CD4-positive, alpha-beta T cell treated with Interleukin-4 for 1 hour (primary cell): ENCODE measurements around the gene LUC7L.
"Not testable (repeated sequence)": the region's sequence is repeated elsewhere in the genome, so short reads cannot be mapped to it uniquely, and the experiment has no call there.

Experiments used
- DNase-seq, 2 donors: peaks; one replicate each; pipeline ENCODE4 v3.0.0-alpha.2; 2020 to 2022

Gene LUC7L

GRCh38 chr16:228852-229730 lies at the start of gene LUC7L:
Gene LUC7L, minus strand, starts transcription at chr16:229449. Its CDS starts 110 bp downstream, at chr16:229339.
- peak; percentile 86 to 88 for DNase-seq

DNA sequence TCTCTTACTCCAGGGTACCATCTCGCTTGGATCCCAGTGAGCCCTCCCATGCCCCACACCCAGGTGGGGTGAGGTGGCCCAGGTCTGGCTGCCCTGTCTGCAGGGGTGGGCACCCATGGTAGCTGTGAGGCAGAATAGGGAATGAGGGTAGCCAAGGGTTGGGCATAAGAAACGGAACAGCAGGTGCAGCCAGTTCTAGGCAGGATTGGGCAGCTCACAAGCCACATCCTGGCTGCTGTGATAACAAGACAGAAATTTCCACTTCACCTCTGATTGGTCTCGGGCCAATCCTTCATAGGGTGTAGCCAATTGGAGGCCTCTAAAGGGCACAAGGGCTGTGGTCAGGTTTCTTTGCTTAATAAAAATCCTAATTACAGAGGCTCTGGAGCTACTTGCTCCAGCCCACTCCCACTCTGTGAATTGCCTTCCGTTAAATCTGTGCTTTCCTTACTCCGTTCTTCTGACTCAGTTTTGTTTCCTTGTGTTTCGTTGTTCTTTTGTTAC lies 49.7 kb upstream of the LUC7L start:
- DNase-seq, result peak; percentile 28 to 66

DNA sequence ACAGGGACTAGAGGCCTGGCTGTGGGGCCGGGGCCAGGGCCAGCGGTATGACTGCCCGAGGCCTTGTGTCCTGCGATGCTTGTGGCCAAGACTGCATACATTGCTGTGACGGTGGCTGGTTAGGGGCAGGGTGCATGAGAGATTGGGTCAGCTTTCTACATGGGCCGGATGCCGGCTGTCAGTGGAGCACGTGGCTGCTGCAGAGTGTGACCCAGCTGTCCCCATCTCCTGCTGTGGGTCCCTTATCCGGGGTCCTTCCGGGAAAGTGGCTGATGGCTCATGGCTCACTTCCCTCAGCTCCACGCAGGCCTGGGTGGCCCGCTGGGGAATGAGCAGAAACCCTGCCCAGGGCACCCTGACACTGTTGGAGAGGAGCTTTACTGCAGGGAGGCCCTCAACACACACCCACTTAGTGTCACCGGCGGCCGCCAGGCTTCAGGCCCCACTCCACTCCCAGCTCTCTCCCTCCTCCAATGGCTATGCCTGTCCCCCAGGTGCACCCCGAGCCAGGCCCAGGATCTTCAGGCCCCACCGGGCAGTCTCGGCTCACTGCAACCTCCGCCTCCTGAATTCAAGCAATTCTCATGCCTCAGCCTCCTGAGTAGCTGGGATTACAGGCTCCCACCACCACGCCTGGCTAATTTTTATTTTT lies 47.3 kb upstream of the LUC7L start:
- DNase-seq, result no peak

GRCh38 chr16:275786-276232 lies 46.6 kb upstream of the LUC7L start, which contains the start of gene RGS11:
Gene RGS11, minus strand, starts transcription at chr16:275944. Its CDS starts 33 bp downstream, at chr16:275911.
- DNase-seq, result no peak

DNA sequence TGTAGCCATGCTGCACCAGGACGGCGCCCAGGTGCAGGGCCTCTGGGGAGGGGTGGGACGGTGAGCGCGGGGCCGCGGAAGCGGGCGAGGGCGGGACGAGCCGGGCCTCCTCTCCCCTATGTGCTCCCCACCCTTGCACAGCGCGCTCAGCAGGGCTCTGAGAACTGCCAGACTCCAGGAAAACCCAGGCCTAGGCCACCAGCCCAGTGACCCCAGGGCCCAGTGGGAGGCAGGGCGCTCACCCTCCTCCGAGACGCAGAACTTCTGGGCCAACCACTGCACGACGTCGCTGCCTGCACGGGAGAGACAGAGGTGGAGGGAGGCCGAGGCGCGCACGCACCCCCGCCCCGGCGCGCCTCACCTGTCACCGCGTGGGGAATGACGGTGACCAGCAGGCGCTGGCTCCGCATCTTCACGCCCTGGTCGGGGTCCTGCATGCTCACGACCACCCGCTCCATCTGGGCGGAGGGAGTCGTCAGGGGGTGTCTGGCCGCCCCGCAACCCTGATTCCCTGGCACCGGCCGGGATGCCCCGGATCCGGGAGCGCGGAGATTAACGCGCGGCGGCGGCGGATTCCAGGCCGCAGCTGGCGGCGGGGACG lies 45.9 kb upstream of the LUC7L start:
- DNase-seq, result no peak

- DNase-seq, result no peak
Observed at GRCh38 chr16:273547-274421, 44.5 kb upstream of the LUC7L start.

DNA sequence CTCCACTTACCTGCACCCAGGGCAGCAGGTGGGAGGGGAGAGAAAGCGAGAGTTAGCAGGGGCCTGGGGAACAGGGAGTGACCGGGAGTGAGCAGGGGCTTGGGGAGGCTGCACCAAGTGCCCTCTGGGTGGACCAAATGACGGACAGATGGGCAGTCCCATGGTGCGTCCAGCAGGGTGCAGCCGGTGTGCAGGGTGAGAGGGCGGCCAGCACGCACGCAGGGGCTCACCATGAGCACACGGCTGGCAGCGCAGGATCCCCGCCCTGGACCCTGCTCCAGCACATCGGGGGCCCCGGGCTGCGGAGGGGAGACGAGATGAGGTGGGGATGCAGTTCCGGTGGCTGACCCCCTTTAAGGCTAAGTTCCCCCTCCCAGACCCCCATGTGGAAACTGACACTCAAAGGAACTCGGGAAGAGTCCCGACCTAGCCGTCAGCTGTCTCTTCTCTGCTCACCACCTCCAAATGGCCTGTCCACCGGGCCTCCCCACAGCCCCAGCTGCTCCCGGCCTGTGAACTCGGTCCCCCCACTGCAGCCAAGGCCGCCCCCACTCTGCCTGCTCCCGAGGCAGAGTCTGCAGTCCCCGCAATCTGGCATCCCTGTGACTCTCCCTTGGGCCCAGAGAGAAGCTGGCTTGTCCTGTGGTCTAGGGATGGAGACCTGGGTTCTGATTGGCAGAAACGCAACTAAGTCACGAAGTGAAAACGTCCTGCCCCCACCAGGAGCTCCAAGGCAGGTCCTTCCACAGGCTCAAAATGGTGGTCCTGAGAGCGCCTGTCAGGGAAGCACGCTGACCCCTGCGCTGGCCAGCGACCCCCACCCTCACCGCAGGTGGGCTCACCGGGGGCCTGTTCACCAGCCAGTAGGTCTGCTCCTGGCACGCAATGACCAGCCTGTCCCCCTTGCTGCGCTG lies 43.6 kb upstream of the LUC7L start:
- no peak for DNase-seq

DNA sequence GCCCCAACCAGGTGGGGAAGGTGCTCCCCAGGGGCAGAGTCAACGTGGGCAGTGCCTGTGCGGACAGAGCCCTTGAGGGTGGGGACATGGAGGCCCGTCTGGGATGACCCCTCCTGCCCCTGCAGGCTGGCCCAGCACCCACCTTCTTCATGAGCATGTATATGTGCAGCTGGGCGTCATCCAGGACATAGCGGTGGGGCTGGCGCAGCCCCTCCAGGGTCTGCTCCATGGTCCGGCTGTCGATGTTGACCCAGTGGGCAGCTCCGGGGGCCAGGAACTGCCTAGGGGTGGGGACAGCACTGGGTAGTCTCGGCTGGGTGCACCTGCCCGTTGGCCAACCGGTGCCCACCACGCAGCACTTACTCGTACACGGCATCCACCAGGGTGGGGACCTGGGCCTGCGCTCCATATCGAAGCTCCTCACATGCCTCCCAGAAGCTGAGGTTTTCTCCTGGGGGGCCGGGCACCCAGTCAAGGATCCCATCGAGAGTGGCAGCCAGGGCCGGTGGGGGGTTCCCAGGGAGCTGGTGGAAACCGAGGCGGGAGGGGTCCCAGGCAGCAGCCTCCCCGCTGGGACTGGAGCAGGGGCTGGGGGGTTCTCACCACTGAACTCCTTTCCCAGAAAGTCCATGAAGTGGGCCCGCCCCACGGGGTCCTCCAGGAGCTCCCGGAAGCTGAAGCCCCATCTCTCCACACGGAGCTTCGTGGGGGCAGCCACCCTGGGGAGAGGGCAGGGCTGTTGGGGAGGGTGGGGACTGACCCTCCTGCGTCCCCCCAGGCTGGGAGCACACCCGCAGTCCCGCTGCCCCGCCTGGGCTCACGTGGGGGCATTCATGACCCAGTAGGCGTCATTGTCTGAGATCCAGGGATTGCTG lies 41.4 kb upstream of the LUC7L start:
- DNase-seq, result no peak

DNA sequence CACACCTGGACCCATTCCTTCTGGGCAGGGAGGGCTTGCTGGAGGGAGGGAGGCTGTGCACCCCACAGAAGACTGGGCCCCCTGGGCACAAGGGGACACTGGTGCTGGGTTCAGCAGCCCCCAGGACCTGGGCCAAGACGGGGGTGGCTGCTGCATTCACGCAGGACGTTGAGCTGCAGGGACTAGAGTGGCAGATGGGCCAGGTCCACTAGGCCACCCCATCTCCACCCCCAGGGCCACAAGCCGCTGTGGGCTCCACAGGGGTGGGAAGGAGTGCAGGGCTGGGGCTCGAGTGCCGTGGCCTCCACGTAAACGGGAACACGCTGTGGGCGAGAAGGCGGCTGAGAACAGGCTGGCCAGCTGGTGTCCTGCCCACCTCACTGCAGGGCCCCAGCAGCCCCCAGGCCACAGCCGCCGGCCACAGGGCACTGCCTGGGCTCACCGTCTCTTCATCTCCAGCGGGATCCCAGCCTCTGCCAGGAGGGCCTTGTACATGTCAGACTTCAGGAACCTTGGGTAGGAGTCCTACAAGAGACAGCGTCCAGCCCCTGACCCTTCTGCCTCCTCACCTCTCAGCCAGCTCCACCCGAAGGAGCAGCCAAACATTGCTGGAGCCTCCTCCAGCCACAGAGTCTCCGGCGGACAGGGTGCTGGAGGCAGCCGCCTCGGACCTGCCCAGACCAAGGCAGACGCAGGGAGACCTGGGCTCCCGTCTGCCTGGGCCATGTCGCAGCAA lies 40.0 kb upstream of the LUC7L start:
- no peak for DNase-seq

GRCh38 chr16:268141-269053 lies 39.1 kb upstream of the LUC7L start:
- no peak for DNase-seq

DNA sequence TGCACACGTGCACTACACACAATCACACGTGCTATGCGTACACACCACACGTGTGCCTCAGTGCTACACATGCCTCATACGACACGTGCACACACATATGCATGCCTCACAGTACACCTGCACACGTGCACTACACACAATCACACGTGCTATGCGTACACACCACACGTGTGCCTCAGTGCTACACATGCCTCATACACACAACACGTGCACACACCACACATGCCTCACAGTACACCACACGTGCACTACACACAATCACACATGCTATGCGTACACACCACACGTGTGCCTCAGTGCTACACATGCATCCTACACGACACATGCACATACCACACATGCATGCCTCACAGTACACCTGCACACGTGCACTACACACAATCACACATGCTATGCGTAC lies 38.3 kb upstream of the LUC7L start:
- not testable (repeated sequence) for DNase-seq

GRCh38 chr16:266258-267164 lies 37.3 kb upstream of the LUC7L start:
- DNase-seq, result no peak

GRCh38 chr16:265711-266110 lies 36.5 kb upstream of the LUC7L start:
- DNase-seq, result no peak

- DNase-seq, result no peak
Observed at GRCh38 chr16:265002-265529, 35.8 kb upstream of the LUC7L start.

GRCh38 chr16:264440-264951 lies 35.2 kb upstream of the LUC7L start:
- no peak for DNase-seq

- DNase-seq, result no peak
Observed at GRCh38 chr16:263944-264343, 34.7 kb upstream of the LUC7L start.
